Inferior parietal cortex (tissue), 1 donor: ENCODE measurements around the gene KAT6B.
"Not testable (repeated sequence)": the region's sequence is repeated elsewhere in the genome, so short reads cannot be mapped to it uniquely, and the experiment has no call there.

ENCODE experiments used
- DNase-seq: peaks from one replicate; pipeline ENCODE4 v3.0.0-alpha.2; 2016; ENCODE audit errors: extremely low spot score

KAT6B gene

GRCh38 chr10:75037171-75038153, 211.1 kb downstream of the KAT6B start:
- DNase-seq: no peak

- DNase-seq: no peak
These were observed 211.9 kb downstream of the KAT6B start for GRCh38 chr10:75038335-75038734.

- DNase-seq: no peak
These were observed 214.2 kb downstream of the KAT6B start for GRCh38 chr10:75040576-75040975.

- no peak for DNase-seq
These were observed 216.0 kb downstream of the KAT6B start for GRCh38 chr10:75042292-75042974.

DNA sequence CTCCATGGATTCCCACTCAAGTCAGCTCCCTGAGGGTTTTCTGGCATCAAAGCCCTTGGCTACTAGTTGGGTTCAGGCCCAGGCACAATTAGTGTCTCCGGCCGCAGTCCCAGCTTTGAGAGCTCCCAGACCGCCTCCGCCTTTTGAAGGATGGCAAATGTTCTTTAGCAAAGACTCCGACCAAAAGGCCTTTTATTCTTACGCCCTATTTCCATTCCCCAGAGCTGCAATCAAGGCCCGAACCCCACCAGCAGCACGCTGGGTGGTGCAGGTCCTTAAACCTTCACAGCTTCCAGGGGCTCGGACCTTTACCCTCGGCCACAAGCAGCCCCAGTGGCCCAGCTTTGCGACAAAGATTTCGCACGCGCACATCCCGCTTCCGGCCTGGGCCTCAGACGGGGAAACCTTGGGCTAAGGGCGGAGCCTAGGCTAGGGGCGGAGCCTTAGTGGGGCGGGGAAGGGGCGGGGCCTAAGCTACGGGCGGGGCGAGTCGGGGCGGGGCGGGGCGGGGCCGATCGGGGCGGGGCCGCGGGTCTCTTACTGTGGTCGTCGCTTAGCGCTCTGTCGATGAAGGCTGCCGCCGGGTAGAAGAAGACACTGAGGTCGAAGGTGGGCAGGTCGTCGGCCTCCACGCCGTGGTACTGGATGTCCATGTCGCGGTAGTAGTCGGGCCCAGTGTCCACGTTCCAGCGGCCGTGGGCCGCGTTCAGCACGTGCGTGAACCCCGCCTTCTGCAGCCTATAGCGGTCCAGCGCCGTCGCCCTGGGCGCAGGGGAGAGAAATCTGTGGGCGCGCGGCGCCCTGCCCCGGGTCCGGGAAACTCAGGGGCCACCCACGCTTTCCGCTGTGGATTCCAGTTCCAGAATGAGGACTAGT, 217.1 kb downstream of the KAT6B start:
- no peak for DNase-seq

GRCh38 chr10:75048669-75049098, 222.3 kb downstream of the KAT6B start:
- no peak for DNase-seq

DNA sequence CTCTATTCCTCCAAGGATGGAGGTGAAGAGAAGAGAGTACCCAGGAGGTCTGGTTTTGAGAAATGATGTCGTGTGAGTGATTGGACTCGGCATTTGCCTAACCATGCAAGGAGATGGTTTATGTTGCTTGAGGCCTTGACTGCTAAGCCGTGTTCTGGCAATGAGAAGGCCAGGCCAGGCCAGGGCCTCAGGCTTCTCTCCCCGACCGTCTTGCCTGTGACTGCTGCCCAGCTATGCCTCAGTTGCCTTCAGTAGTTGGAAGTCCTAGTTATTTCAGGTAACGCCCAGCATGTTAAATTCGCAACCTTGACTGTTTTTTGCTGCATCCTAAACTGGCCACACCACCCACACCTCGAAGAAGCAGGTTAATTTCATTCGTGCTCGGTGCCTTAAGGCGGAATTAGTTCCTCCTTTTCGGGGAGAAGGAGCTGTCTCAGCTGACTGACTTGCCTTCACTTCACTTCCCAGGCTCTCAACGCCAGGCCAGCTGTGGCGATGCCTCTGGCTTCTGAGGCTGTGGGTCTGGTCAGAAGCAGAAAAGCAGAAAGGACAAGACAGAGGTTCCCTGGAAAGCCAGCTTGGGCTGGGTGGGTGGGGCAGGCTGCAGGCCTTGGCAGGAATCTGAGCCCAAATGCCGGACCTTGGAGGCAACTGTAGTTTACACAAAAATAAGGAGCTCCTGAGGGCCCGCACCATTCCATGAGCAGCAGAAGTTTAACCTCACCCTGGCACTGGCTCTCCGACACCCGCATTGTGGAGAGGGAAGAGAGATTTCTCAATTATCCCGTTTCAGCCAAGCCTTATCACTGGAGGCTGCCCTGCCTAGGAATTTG, 223.1 kb downstream of the KAT6B start:
- no peak for DNase-seq

DNA sequence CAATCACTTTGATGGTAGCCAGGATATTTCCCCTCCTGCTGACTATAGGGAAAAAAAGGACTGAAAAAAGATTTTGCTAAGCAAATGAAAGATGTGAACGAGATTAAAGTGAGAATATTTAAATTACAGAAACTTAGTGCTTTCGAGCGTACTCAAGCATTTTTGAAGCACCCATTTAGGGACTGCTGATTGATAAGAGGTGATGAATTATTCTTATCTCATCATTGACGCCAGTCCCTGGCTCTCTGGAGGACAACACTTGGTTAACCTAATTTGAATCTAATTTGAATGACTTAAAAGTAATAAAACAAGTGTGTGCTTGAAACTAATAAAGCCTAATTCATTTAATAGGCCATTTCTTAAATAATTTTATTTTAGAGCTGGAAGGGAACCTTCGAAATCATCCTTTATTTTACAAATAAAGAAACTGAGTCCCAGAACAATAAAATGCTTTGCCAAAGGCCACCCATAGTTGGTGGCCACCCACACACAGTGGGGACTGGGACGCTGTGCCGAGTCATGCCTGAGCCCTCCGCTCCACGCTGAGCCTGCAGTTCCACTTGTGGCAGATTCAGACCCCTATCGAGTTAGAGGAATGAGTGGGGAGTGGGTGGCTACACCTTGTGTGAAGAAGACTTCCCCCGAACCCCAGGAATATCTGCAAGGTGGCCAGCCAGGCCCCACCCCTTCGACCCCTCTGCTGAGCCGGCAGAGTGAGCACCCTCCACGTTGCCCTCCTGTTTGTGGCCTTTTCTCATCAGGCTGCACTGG, 223.9 kb downstream of the KAT6B start:
- DNase-seq: no peak

DNA sequence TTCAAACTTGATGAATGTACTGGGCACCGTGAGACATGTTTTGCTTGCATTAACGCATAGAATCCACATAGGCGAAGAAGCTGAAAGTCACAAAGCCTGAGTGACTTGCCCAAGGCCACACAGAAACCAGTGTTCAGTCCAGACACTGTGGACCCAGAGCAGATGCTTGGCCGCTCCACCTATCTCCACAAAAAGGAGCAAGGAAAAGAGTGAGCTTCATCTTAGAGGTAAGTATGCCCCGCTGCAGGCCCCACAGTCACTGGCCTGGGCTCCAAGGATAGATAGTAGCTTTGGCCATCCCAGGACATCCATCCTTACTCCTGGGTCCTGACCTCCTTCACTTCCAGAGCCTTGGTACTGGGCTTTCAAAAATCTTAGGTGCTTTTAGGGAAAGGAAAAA, 224.9 kb downstream of the KAT6B start:
- DNase-seq: no peak

GRCh38 chr10:75055896-75056406, 229.6 kb downstream of the KAT6B start:
- not testable (repeated sequence) for DNase-seq

GRCh38 chr10:75057680-75058079, 231.3 kb downstream of the KAT6B start:
- no peak for DNase-seq

- DNase-seq: no peak
These were observed 231.8 kb downstream of the KAT6B start for GRCh38 chr10:75058161-75058560.

DNA sequence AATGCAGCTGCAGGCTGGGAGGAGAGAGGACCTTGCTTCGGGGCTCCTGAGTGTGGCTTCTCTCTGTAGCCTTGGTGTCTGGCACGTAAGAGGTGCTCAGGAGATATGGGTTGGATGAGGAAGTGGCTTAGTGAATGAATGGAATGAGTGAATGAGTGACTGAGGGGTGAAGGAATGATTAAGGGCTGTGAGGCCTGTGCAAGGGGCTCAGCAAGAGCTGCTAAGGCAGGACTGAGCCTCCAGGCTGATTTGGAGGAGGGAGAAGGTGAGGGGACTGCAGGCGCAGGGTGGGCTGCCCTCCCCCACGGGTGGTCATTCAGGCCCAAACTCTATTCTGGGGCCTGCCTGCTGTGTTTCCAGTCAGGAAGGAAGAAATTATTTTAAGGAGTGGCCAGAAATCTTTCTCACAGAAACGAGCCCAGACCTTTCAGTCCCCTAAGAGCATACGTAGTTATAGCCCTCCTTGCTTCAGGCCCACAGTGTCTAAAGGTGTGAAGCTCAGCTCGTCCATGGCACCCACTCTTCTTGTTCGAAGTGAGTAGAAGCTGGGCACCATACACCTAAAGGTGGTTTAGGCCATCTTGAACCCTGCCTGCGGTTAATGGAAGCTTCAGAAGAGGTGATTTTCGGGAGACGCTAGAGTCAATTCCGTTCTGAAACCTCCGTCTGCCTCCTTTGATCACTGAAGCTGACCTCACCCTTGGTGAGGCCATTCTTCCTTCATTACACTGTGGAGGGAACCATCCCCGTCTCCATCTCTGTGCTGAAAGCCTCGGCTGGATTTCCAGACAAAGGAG, 235.5 kb downstream of the KAT6B start:
- DNase-seq: no peak

DNA sequence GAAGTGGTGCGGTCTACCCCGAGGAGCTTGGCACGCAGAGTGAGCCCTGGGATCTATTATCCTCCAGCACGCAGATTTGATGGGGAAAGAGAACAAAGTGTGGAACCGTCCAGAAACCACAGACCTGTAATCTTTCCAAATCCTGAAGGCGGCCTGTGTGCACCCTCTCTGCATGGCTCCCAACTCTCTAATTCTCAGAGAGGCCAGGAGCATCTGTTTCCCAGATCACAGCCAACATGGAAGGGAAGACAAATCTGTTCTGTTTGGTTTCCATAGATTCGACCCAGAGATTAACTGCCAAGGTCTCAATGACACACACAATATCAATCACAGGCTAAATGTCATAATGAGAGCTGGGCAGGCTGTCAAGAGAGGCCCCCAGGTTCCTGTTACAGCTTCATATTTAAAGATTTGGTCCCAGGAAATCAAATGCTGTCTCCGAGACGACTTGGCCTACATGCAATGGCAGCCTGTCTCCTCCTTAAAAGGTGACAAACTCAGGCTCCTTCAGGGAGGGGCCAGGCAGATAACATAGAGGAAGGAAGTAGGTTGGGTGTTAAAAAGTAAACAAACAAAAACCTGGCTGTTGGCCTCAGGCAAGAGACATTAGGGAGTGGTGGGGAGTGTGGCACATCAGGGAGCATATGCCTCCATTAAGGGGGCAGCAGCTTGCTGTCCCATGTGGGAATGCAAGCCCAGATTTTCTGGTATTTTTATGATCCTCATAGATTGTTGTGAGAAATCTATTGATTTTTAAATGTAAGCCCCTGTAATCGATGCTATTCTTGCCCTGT, 236.3 kb downstream of the KAT6B start:
- no peak for DNase-seq

DNA sequence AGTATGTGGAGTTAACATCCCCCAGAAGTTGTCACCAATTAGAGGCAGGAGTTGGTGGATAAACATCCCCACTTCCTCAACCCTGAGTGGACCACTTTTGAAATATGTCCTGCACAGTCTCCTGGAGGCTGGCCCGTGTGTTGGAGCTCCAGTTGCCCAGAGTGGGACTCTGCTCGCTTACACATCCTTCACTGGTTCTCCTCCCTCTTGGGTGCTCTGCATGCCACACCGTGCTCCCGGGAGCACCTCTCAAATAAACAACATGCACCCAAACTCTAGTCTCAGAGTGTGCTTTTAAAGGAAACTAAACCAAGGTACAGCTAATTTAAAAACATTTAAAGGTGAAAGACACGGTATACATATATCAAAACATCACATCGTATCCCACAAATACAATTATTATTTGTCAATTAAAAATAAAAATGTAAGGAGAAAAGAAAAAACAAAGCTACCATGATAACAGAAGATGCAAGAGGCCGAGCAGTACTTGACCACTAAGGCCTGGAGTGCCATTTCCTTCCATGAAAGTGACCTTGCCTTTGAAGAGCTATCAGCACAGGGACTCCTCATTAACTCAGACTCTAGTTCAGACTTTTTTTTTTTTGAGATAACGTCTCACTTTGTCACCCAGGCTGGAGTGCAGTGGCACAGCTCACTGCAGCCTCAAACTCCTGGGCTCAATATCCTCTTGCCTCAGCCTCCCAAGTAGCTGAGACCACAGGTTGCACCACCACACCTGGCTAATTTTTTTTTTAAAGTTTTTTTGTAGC, 237.2 kb downstream of the KAT6B start:
- no peak for DNase-seq

DNA sequence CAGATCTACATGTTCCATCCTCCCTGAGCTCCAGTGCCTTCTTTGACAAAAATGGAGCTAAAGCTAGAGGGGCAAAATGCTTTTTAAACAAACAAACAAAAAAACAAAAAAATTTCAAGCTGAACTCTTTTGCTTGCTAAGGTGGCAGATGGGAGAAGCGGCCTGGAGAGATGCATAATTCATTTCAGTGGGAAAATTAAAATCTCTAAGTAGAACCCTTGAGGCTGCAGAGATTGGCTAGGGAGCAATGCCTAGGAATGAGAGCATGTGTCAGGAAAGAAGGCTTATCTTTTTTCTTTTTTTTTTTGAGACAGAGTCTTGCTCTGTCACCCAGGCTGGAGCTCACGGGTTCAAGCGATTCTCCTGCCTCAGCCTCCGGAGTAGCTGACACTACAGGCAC, 238.7 kb downstream of the KAT6B start:
- no peak for DNase-seq

GRCh38 chr10:75066271-75066670, 239.9 kb downstream of the KAT6B start:
- DNase-seq: no peak

- DNase-seq: no peak
These were observed 240.9 kb downstream of the KAT6B start for GRCh38 chr10:75067272-75067671.
